HepG2 (cell line): ENCODE data around the gene MTCL1. TPM values are rescaled to one million over a fixed set of nuclear protein-coding genes. Genes with fewer than 3 reads are reported as not detected.

ENCODE experiments used
- KMT2A ChIP-seq: sonication (generic); formaldehyde crosslinking; IDR thresholded peaks from 2 replicates; pipeline ENCODE4 v1.4.0; 2020; ENCODE audit warnings: missing genetic modification reagents
- TMF1 ChIP-seq: sonication (generic); formaldehyde crosslinking; IDR thresholded peaks from 2 replicates; pipeline ENCODE4 v1.8.1; 2022; ENCODE audit warnings: low read depth, missing genetic modification reagents
- ZNF549 ChIP-seq: sonication (generic); formaldehyde crosslinking; IDR thresholded peaks from 2 replicates; pipeline ENCODE4 v1.5.0; 2020; ENCODE audit warnings: missing genetic modification reagents
- polyA plus RNA-seq, 8 experiments: library from polyadenylated mRNA; depleted of rRNA in 3 of 8; stranded (reverse) in 7 of 8; unstranded in 1 of 8; fragments of >200 nt; fragmentation: Illumina TruSeq in 4 of 8; extraction: Trizol in 4 of 8; gene quantifications; 2 replicates each; pipeline versions ENCODE4 v1.2.1 to v1.2.3, GENCODE V29; 2011 to 2016; ENCODE audit warnings: low read depth in 4 of 8, missing spikeins in 1 of 8, mixed read lengths in 1 of 8; ENCODE audit not compliant: insufficient read depth in 1 of 8
- total RNA-seq, 5 experiments: library from RNA; depleted of rRNA; stranded (reverse); fragments of >200 nt; fragmentation: Illumina TruSeq; extraction: Trizol; gene quantifications; 2 replicates each; pipeline ENCODE4 v1.2.3, GENCODE V29; 2016; ENCODE audit warnings: low read depth in 1 of 5
- TF ChIP-seq, protein P1 (sequence below): sonication (generic); formaldehyde crosslinking; IDR thresholded peaks from 2 replicates; pipeline ENCODE4 v1.4.0; 2020; ENCODE audit warnings: mild to moderate bottlenecking, missing genetic modification reagents
- TF ChIP-seq, protein P2 (sequence below): sonication (generic); formaldehyde crosslinking; IDR thresholded peaks from 2 replicates; pipeline ENCODE4 v1.4.0; 2020; ENCODE audit warnings: missing genetic modification reagents, mild to moderate bottlenecking, borderline replicate concordance
- TF ChIP-seq, protein P3 (sequence below): sonication (generic); formaldehyde crosslinking; IDR thresholded peaks from 2 replicates; pipeline ENCODE4 v1.8.1; 2023; ENCODE audit warnings: missing genetic modification reagents, inconsistent platforms, borderline replicate concordance

MTCL1 gene
- total and polyA plus RNA-seq, 2 of the 13 experiments (the other 11 are each of a cell fraction or from before 2014, with no cell fraction given) = 3.1 to 3.2 TPM

GRCh38 chr18:8826971-8827370 is 121.6 kb downstream of the MTCL1 start (continued):
- TF ChIP-seq, protein P1, sequence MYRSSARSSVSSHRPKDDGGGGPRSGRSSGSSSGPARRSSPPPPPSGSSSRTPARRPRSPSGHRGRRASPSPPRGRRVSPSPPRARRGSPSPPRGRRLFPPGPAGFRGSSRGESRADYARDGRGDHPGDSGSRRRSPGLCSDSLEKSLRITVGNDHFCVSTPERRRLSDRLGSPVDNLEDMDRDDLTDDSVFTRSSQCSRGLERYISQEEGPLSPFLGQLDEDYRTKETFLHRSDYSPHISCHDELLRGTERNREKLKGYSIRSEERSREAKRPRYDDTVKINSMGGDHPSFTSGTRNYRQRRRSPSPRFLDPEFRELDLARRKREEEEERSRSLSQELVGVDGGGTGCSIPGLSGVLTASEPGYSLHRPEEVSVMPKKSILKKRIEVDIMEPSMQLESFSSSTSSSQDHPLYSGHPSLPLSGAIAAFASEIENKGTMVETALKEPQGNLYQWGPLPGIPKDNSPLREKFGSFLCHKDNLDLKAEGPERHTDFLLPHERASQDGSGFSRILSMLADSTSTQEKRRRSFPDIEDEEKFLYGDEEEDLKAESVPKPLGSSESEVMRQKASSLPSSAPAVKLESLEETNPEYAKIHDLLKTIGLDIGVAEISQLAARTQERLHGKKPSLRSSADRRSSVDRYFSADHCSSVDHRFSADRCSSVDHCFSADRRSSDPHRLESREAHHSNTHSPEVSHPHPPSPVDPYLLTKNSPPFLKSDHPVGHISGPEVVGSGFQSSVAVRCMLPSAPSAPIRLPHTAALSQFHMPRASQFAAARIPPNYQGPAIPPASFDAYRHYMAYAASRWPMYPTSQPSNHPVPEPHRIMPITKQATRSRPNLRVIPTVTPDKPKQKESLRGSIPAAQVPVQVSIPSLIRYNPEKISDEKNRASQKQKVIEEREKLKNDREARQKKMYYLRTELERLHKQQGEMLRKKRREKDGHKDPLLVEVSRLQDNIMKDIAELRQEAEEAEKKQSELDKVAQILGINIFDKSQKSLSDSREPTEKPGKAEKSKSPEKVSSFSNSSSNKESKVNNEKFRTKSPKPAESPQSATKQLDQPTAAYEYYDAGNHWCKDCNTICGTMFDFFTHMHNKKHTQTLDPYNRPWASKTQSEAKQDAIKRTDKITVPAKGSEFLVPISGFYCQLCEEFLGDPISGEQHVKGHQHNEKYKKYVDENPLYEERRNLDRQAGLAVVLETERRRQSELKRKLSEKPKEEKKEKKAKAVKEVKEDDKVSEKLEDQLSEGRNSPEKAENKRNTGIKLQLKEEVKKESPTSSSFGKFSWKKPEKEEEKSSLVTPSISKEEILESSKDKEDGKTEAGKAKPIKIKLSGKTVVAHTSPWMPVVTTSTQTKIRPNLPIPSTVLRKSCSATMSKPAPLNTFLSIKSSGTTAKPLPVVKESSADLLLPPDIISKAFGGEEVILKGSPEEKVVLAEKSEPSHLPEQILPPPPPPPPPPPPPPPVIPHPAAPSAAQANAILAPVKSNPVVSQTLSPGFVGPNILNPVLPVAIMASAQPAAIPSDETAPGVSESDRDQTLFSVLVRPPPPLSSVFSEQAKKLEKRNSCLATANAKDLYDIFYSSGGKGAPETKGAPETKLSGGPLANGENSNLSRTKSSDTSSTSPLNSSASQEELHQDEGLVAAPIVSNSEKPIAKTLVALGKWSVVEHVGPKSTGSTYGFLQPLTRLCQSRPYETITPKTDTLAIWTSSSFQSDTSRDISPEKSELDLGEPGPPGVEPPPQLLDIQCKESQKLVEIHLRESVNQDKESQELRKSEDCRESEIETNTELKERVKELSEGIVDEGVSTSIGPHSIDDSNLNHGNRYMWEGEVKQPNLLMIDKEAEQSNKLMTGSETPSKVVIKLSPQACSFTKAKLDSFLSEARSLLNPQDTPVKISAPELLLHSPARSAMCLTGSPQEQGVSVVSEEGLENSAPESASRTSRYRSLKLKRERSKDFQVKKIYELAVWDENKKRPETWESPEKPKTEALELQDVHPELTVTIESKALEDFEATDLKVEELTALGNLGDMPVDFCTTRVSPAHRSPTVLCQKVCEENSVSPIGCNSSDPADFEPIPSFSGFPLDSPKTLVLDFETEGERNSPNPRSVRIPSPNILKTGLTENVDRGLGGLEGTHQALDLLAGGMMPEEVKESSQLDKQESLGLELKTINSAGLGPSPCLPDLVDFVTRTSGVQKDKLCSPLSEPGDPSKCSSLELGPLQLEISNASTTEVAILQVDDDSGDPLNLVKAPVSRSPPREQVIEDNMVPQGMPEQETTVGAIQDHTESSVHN = no peak
- no peak for TF ChIP-seq ZNF549 (CRISPR knock-in tag)
- TF ChIP-seq KMT2A (CRISPR knock-in tag) = no peak
- TF ChIP-seq, protein P2, sequence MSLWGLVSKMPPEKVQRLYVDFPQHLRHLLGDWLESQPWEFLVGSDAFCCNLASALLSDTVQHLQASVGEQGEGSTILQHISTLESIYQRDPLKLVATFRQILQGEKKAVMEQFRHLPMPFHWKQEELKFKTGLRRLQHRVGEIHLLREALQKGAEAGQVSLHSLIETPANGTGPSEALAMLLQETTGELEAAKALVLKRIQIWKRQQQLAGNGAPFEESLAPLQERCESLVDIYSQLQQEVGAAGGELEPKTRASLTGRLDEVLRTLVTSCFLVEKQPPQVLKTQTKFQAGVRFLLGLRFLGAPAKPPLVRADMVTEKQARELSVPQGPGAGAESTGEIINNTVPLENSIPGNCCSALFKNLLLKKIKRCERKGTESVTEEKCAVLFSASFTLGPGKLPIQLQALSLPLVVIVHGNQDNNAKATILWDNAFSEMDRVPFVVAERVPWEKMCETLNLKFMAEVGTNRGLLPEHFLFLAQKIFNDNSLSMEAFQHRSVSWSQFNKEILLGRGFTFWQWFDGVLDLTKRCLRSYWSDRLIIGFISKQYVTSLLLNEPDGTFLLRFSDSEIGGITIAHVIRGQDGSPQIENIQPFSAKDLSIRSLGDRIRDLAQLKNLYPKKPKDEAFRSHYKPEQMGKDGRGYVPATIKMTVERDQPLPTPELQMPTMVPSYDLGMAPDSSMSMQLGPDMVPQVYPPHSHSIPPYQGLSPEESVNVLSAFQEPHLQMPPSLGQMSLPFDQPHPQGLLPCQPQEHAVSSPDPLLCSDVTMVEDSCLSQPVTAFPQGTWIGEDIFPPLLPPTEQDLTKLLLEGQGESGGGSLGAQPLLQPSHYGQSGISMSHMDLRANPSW (CRISPR knock-in tag) = no peak
- TF ChIP-seq, protein P3, sequence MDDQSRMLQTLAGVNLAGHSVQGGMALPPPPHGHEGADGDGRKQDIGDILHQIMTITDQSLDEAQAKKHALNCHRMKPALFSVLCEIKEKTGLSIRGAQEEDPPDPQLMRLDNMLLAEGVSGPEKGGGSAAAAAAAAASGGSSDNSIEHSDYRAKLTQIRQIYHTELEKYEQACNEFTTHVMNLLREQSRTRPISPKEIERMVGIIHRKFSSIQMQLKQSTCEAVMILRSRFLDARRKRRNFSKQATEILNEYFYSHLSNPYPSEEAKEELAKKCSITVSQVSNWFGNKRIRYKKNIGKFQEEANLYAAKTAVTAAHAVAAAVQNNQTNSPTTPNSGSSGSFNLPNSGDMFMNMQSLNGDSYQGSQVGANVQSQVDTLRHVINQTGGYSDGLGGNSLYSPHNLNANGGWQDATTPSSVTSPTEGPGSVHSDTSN (CRISPR knock-in tag) = no peak
- no peak for TF ChIP-seq TMF1
